Panc1 (cell line): ENCODE data around the gene ADD1. TPM values are rescaled to one million over a fixed set of nuclear protein-coding genes. Genes with fewer than 3 reads are reported as not detected.

Source experiments
- ATAC-seq: fragments of 200-7000 bp; cut with Tn5 transposase; 2 replicates; pipeline ENCODE4 v1.9.1; 2020; ENCODE audit warnings: mild to moderate bottlenecking, moderate library complexity
- BruUV-seq: library from RNA; stranded (reverse); fragments of 400-500 nt; replicated peaks from 2 replicates; lab custom pipeline; 2021; lab: Mats Ljungman, UMichigan
- CTCF ChIA-PET: fragments of 300-600 bp; sonication (Branson Sonifier 250); formaldehyde crosslinking; loops from one replicate; lab custom pipeline; 2022; ENCODE audit warnings: antibody characterized with exemption; lab: Charles Lee
- POLR2A ChIA-PET: fragments of 300-600 bp; sonication (Branson Sonifier 250); formaldehyde crosslinking; loops from one replicate; lab custom pipeline; 2022; ENCODE audit warnings: antibody characterized with exemption; lab: Charles Lee
- DNase-seq: peaks from one replicate; pipeline ENCODE4 v3.0.0-alpha.2; 2010; ENCODE audit warnings: low read depth, low spot score
- H3K27ac ChIP-seq: 2 replicates; pipeline ENCODE4 v1.5.1; 2011; ENCODE audit warnings: mild to moderate bottlenecking, low read length, inconsistent platforms
- H3K27me3 ChIP-seq: fragments of 200-500 bp; sonication (Bioruptor generic); 2 replicates; pipeline ENCODE4 v1.6.0; 2014; ENCODE audit warnings: low read length, inconsistent platforms; ENCODE audit not compliant: control insufficient read depth, insufficient read depth
- H3K36me3 ChIP-seq: fragments of 200-500 bp; sonication (Bioruptor generic); 2 replicates; pipeline ENCODE4 v1.5.1; 2014; ENCODE audit warnings: inconsistent platforms, mild to moderate bottlenecking, low read length, moderate library complexity; ENCODE audit not compliant: control insufficient read depth, insufficient read depth
- H3K4me1 ChIP-seq: 2 replicates; pipeline ENCODE4 v1.5.1; 2011; ENCODE audit warnings: inconsistent platforms, mild to moderate bottlenecking, low read length, moderate library complexity; ENCODE audit not compliant: control insufficient read depth, insufficient read depth
- H3K4me3 ChIP-seq, 2 experiments: 2 replicates each; pipeline ENCODE4 v1.5.1; 2011 to 2012; ENCODE audit warnings: low read depth in 2 of 2, low read length in 2 of 2, mild to moderate bottlenecking in 2 of 2, inconsistent platforms in 1 of 2, moderate library complexity in 1 of 2
- H3K9me3 ChIP-seq: fragments of 200-500 bp; sonication (Bioruptor generic); 2 replicates; pipeline ENCODE4 v1.5.1; 2014; ENCODE audit warnings: low read depth, mild to moderate bottlenecking, inconsistent platforms, low read length, moderate library complexity; ENCODE audit not compliant: control insufficient read depth, insufficient read depth
- CTCF ChIP-seq: fragments of 450-650 bp; IDR thresholded peaks from 2 replicates; pipeline ENCODE4 v1.5.1; 2017; ENCODE audit warnings: mild to moderate bottlenecking
- POLR2AphosphoS5 ChIP-seq: IDR thresholded peaks from 2 replicates; pipeline ENCODE4 v1.6.1; 2012; ENCODE audit warnings: mild to moderate bottlenecking, low read depth, low read length, moderate library complexity
- REST ChIP-seq, 2 experiments: IDR thresholded peaks; 2 replicates each; pipeline ENCODE4 v1.6.1; 2011 to 2012; ENCODE audit warnings: low read depth in 2 of 2, control low read depth in 1 of 2, low read length in 1 of 2, mild to moderate bottlenecking in 1 of 2, moderate library complexity in 1 of 2; ENCODE audit not compliant: insufficient read depth in 1 of 2
- SIN3A ChIP-seq: IDR thresholded peaks from 2 replicates; pipeline ENCODE4 v1.6.1; 2012; ENCODE audit warnings: low read depth, mild to moderate bottlenecking, low read length, moderate library complexity, borderline replicate concordance; ENCODE audit not compliant: insufficient read depth
- TCF7L2 ChIP-seq: IDR thresholded peaks from 2 replicates; pipeline ENCODE4 v1.6.1; 2011; ENCODE audit warnings: mild to moderate bottlenecking, low read depth, low read length, inconsistent platforms
- in situ Hi-C: cut with HindIII; loops from 2 replicates; pipeline ENCODE4 v1.10.0; 2016; ENCODE audit warnings: low sequenced_read_pairs, low pct_unique_long_range_greater_than_20kb
- intact Hi-C: fragments of 100-400 bp; cut with micrococcal nuclease; formaldehyde crosslinking; loops from one replicate; pipeline ENCODE4 v1.10.0; 2022; ENCODE audit not compliant: unreplicated experiment
- total RNA-seq: library from RNA; stranded (reverse); gene quantifications from one replicate; pipeline ENCODE4 v1.2.1, GENCODE V29; 2021; ENCODE audit not compliant: unreplicated experiment

Gene ADD1
- total RNA-seq, 1 experiment from 2014 or later = 158 TPM

GRCh38 chr4:2832309-2832980 lies 11.2 kb upstream of the ADD1 start:
- no TSS peak for BruUV-seq
- Histone ChIP-seq H3K4me1 (no peaks in the 10 kb centered on the region), H3K27me3 (no peaks in the 10 kb centered on the region), H3K36me3 (no peaks in the 10 kb centered on the region; the same call in 1 of the 2 replicates), H3K27ac (no peak overlapping the region), H3K9me3 (no peaks in the 10 kb centered on the region), H3K4me3 (no peak overlapping the region)
- intact Hi-C loops = no loop called here
- ChIA-PET POLR2A (no interaction called here), CTCF (no interaction called here)
- DNase-seq (no peak), ATAC-seq (no peak)
- in situ Hi-C loops = no loop called here
- TF ChIP-seq CTCF (no peak), SIN3A (no peak), REST (IDR thresholded peaks at IDR 0.05; ENCODE audit: insufficient read depth in 1 of 2, low read depth in 2 of 2, low read length in 1 of 2) (no peak)

GRCh38 chr4:2832981-2833670 lies 10.5 kb upstream of the ADD1 start:
- no peak for DNase-seq
- no TSS peak for BruUV-seq
- Histone ChIP-seq H3K4me3 (no peak overlapping the region), H3K4me1 (no peaks in the 10 kb centered on the region), H3K27me3 (no peaks in the 10 kb centered on the region), H3K36me3 (no peaks in the 10 kb centered on the region; the same call in 1 of the 2 replicates), H3K9me3 (no peaks in the 10 kb centered on the region), H3K27ac (no peak overlapping the region)
- in situ Hi-C loops (no loop called here), intact Hi-C loops (no loop called here)
- ChIA-PET POLR2A (no interaction called here), CTCF (no interaction called here)
- ATAC-seq = no peak
- TF ChIP-seq CTCF (no peak), TCF7L2 (no peak), REST (IDR thresholded peaks at IDR 0.05; ENCODE audit: insufficient read depth in 1 of 2, low read depth in 2 of 2, low read length in 1 of 2) (no peak), POLR2AphosphoS5 (no peak), SIN3A (no peak)
